Dermis blood vessel endothelial cell (primary cell): ENCODE data around the gene AMD1. TPM values are rescaled to one million over a fixed set of nuclear protein-coding genes. Genes with fewer than 3 reads are reported as not detected.
"Not testable (repeated sequence)": the region's sequence is repeated elsewhere in the genome, so short reads cannot be mapped to it uniquely, and the experiment has no call there.

Experiments used
- DNase-seq: peaks from one replicate; pipeline ENCODE4 v3.0.0; 2010
- total RNA-seq: library from RNA; depleted of rRNA; stranded (reverse); fragments of >200 nt; gene quantifications from 2 replicates; pipeline ENCODE4 v1.2.3, GENCODE V29; 2014

Gene AMD1
- total RNA-seq, 1 donor from 2014 or later = 64.0 TPM

GRCh38 chr6:110878751-110879522, 4.4 kb downstream of the AMD1 start:
- peak; percentile 46 for DNase-seq

- DNase-seq = no peak
These were observed 6.1 kb downstream of the AMD1 start for GRCh38 chr6:110880651-110881050.

GRCh38 chr6:110881546-110882273, 7.1 kb downstream of the AMD1 start:
- DNase-seq = no peak

GRCh38 chr6:110882274-110882619, 7.7 kb downstream of the AMD1 start:
- DNase-seq = no peak

- no peak for DNase-seq
These were observed 8.4 kb downstream of the AMD1 start for GRCh38 chr6:110882824-110883554.

GRCh38 chr6:110884321-110884720, 9.7 kb downstream of the AMD1 start:
- DNase-seq = no peak

GRCh38 chr6:110885526-110885925, 10.9 kb downstream of the AMD1 start:
- no peak for DNase-seq

- DNase-seq = no peak
These were observed 12.1 kb downstream of the AMD1 start for GRCh38 chr6:110886555-110887167.

- DNase-seq = no peak
These were observed 15.7 kb downstream of the AMD1 start for GRCh38 chr6:110890288-110890687.

- no peak for DNase-seq
These were observed 21.5 kb downstream of the AMD1 start for GRCh38 chr6:110895907-110896608.

GRCh38 chr6:110897433-110897832, 22.8 kb downstream of the AMD1 start:
- DNase-seq = no peak

GRCh38 chr6:110898111-110898510, 23.5 kb downstream of the AMD1 start:
- DNase-seq = no peak

- DNase-seq = no peak
These were observed 25.5 kb downstream of the AMD1 start for GRCh38 chr6:110900028-110900598.

GRCh38 chr6:110901601-110902000, 27.0 kb downstream of the AMD1 start:
- not testable (repeated sequence) for DNase-seq

GRCh38 chr6:110902091-110902490, 27.5 kb downstream of the AMD1 start:
- DNase-seq = no peak

- not testable (repeated sequence) for DNase-seq
These were observed 31.7 kb downstream of the AMD1 start for GRCh38 chr6:110906273-110906672.

GRCh38 chr6:110930781-110931180, 56.2 kb downstream of the AMD1 start:
- DNase-seq = no peak

- DNase-seq = no peak
These were observed 59.3 kb downstream of the AMD1 start for GRCh38 chr6:110933912-110934311.

- no peak for DNase-seq
These were observed 59.9 kb downstream of the AMD1 start for GRCh38 chr6:110934381-110934898.

- no peak for DNase-seq
These were observed 60.6 kb downstream of the AMD1 start for GRCh38 chr6:110935171-110935570.

GRCh38 chr6:110938171-110938570, 63.6 kb downstream of the AMD1 start:
- no peak for DNase-seq
